K562 (cell line): ENCODE data around the gene CYP46A1.

Source experiments
- CREBBP ChIP-seq: IDR thresholded peaks from one replicate; pipeline ENCODE4 v1.6.1; 2012; ENCODE audit warnings: low read depth, mild to moderate bottlenecking, control low read depth, inconsistent platforms, low read length
- SRSF9 ChIP-seq: fragments of 200-400 bp; formaldehyde crosslinking; IDR thresholded peaks from 2 replicates; pipeline ENCODE4 v1.6.1; 2017; ENCODE audit warnings: low read depth, low read length, borderline replicate concordance
- ZNF232 ChIP-seq: sonication (generic); formaldehyde crosslinking; IDR thresholded peaks from 2 replicates; pipeline ENCODE4 v1.8.0; 2022; ENCODE audit warnings: mild to moderate bottlenecking, missing genetic modification reagents
- ZNF830 ChIP-seq: fragments of 250-450 bp; sonication (Bioruptor Pico); IDR thresholded peaks from 2 replicates; pipeline ENCODE4 v1.5.0; 2021; ENCODE audit warnings: mild to moderate bottlenecking
- TF ChIP-seq, protein P1 (sequence below): sonication (generic); formaldehyde crosslinking; IDR thresholded peaks from 2 replicates; pipeline ENCODE4 v1.8.0; 2023; ENCODE audit warnings: mild to moderate bottlenecking, missing genetic modification reagents

- TF ChIP-seq ZNF830 (no peak), SRSF9 (no peak), CREBBP (no peak), ZNF232 (no peak)
- TF ChIP-seq, protein P1, sequence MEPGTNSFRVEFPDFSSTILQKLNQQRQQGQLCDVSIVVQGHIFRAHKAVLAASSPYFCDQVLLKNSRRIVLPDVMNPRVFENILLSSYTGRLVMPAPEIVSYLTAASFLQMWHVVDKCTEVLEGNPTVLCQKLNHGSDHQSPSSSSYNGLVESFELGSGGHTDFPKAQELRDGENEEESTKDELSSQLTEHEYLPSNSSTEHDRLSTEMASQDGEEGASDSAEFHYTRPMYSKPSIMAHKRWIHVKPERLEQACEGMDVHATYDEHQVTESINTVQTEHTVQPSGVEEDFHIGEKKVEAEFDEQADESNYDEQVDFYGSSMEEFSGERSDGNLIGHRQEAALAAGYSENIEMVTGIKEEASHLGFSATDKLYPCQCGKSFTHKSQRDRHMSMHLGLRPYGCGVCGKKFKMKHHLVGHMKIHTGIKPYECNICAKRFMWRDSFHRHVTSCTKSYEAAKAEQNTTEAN (CRISPR knock-in tag): no peak
Measured at GRCh38 chr14:99716091-99716849, 32.2 kb downstream of the CYP46A1 start.
